HG03097 (cell line): ENCODE results near the gene SUGCT.
"Not testable (repeated sequence)": the region's sequence is repeated elsewhere in the genome, so short reads cannot be mapped to it uniquely, and the experiment has no call there.

Experiments
- ATAC-seq: cut with Tn5 transposase; IDR thresholded peaks from one replicate; pipeline ENCODE4 v1.9.1; 2021; ENCODE audit not compliant: unreplicated experiment, low FRiP score

The SUGCT gene

GRCh38 chr7:40244226-40244625, 109.4 kb downstream of the SUGCT start:
- no peak for ATAC-seq

GRCh38 chr7:40248681-40249080, 113.9 kb downstream of the SUGCT start:
- ATAC-seq, result no peak

DNA sequence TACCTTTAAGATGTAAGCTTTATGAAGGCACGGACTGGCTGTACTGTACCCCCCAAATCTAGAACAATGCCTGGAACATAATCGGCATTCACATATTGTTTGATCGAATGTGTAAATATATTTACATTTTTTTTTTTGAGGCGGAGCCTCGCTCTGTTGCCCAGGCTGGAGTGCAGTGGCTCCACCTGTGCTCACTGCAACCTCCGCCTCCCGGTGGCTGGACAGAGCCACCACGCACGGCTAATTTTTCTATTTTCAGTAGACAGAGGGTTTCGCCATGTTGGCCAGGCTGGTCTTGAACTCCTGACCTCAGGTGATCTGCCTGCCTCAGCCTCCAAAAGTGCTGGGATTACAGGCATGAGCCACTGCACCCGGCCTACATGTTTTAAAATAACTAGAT, 118.6 kb downstream of the SUGCT start:
- ATAC-seq, result not testable (repeated sequence)

DNA sequence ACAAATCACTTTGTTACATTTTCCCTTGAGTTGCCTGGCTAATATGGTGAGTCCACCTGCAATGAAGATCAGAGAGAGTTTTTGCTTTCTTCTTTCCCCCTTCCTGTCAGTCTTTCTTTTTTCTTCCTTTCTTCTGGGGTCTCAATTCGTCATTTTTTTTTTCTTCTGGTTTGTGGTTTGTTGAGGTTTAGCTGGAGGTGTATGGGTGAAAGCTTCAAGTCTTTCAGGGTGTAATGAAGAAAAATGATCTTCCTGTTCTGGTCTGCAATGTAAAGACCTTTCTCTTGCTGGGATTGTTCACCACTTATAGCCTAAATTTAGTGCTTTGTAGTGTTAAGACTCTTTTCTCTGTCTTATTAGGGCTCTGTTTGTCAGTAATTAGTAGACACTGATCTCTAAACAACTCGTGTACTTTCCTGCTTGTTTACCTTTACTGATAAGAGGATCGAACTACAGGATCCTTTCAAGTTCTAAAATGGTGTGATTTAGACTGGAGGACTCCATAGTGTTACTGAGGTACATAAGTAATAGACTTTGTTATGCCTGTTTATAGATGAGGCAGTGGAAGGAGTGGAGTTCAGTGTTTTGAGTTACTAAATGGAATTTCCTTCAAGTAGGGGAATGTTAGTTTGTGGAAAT, 129.1 kb downstream of the SUGCT start:
- ATAC-seq, result no peak

GRCh38 chr7:40267583-40267982, 132.8 kb downstream of the SUGCT start:
- ATAC-seq, result no peak

- not testable (repeated sequence) for ATAC-seq
These were observed 134.0 kb downstream of the SUGCT start for GRCh38 chr7:40268810-40269209.

DNA sequence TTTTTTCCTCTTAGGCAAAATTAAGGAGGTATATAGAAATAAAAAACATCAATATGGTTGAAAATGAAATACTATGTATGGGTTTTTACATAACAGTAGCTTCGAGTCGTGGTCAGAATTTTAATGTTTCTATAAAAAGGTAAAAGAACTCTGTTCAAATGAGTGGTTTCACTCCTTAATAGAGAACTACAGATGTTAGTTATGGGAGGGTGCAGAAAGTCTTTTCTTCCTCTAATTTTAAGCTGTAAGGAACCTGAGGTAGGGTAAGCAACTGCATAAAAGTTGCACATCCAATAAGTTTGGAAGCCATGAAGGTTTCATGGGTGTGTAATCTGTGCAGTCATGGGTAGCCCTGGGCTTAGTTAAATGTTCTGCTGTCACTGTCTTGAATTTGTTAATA, 141.3 kb downstream of the SUGCT start:
- ATAC-seq, result no peak

- ATAC-seq, result no peak
These were observed 145.2 kb downstream of the SUGCT start for GRCh38 chr7:40279991-40280390.

DNA sequence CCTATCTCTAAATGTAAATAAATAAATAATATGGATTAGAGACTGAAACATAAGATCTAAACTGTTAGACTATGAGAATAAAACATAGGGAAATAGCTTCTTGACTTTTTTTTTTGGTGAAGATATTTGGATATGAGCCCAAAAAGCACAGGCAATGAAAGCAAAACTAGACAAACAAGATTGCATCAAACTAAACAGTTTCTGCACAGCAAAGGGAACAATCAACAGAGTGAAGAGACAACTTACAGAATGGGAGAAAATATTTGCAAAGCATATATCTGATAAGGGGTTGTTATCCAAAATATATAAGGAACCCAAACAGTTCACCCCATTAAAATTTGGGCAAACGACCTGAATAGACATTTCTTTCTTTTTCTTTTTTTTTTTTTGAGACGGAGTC, 148.1 kb downstream of the SUGCT start:
- no peak for ATAC-seq

DNA sequence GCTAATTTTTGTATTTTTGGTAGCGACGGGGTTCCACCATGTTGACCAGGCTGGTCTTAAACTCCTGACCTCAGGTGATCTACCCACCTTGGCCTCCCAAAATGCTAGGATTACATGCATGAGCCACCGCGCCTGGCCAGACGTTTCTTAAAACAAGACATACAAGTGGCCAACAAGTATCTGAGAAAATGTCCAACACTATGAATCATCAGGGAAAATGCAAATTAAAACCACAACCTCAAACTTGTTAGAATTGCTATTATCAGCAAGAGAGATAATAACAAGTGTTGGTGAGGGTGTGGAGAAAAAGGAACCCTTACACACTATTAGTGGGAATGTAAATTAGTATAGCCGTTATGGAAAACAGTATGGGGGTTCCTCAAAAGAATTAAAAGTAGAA, 148.6 kb downstream of the SUGCT start:
- no peak for ATAC-seq

DNA sequence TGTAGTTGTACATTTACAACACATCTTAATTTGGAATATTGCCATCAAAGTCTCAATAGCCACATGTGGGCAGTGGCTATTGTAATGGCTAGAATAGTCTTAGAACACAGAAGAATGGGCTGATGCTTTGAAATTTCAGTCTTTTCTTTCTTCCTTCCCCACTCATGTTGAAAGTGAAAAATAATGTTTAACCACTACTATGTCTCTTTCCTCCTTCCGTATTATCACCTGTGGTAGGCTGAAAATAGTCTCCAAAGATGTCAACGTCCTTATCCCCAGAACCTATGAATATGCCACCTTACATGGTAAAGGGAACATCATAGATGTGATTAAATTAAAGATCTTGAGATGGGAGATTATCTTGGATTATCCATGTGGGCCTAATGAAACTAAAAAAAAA, 154.0 kb downstream of the SUGCT start:
- no peak for ATAC-seq

DNA sequence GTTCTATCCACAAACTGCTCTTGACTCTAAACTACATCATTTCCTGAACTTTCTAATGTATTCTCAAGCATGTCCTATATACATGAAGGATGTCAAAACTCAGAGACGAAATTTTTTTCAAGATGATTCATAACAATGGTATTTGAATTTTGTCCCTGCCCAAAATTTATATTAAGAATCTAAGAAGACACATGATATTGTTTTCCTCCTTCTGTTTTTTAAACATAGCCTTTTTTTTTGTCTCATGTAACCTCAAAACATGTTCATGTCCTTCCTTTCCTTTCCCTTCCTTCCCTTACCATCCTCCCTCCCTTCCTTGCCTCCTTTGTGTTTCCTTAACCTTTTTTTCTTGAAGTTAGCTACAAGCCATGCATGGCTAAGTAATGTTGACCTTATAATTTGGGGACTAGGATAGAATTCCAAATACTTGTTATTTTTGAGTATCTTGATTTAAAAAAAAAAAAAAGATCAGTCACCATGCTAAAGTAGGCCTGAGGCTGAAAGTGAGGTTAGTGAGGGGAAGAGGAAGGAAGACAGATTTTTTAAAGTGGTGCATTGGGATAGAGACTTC, 163.0 kb downstream of the SUGCT start:
- no peak for ATAC-seq

- no peak for ATAC-seq
These were observed 163.6 kb downstream of the SUGCT start for GRCh38 chr7:40298421-40298820.

DNA sequence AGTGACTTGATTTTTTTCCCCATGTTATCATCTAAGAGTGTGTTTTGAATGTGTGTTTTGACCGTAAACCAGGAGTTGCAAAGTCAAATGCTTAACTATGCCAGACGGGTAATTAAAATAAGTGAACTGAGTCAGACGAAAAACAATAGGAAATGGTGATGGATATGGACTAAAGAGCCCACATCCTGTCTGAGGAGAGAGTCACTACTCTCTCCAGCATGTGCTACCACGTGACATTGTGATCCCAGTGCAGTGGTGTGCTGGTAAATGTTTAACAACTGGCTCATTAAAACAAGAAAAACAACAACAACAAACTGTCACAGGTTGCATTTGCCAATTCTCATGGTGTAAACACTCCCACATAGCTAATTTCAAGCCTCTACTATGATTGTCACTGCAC, 164.3 kb downstream of the SUGCT start:
- ATAC-seq, result no peak

- ATAC-seq, result no peak
These were observed 165.4 kb downstream of the SUGCT start for GRCh38 chr7:40300146-40300670.

DNA sequence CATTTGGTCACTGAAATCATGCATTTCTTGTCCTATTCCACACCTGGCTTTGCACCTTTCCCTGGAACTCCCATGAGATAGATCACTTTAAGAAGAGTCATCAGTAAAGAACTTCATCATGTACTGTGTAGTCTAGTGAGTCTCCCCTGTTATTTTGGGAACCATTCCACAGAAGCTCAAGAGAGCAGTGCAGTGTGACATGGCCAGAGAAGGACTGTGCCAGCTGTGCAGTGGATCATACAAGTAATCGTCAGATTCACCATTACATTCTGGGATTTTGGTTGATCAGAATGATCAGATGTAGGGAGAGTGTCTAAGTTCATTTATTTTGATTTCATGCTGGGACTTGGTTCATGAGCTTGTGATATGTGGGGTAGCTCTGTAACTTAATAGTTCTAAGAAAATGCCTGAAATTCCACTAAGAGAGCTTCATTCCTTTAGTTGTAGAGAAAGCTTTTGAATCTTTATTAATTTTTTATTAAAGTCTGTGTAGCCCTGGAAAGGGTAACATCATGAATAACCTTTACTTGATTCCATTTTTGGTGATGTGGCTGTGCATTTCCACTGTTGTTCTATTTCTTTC, 166.8 kb downstream of the SUGCT start:
- ATAC-seq, result no peak

GRCh38 chr7:40303996-40304395, 169.2 kb downstream of the SUGCT start:
- no peak for ATAC-seq

DNA sequence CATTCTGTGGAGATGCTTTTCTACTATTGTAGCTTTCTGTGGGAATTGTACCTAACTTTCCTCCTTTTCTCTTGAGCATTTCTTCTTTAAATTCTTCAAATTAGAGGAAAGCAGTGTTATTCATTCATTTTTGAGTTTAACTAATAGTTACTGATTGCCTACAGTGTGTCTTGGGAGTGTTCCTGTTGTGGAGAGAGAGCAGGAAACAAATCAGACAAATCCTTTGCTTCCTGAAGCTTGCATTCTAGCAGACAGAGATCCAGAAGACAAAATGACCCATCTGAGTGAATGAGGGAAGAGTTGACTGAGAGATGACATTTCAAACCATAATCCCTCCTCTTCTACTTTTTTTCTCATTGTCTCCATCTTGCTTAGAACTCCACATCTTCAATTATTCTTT, 170.4 kb downstream of the SUGCT start:
- no peak for ATAC-seq

GRCh38 chr7:40306025-40306424, 171.2 kb downstream of the SUGCT start:
- ATAC-seq, result no peak

DNA sequence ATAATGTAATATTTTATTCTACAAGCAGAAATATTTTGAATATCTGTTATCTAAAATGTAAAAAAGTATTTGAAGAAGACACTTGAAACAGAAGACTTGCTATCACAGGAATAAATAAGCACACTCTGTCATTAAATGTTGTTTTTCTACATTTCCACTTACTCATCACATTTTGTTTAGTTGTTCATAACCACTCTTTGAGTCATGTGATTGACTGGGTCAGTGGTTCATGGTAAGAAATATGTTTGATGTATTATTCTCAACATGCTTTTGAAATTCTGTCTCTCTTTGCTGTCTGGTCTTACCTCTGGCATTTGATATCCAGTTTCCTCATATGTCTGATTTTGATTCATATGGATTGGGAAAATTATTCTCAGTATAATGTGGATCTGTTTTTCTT, 171.8 kb downstream of the SUGCT start:
- no peak for ATAC-seq

GRCh38 chr7:40310258-40310657, 175.5 kb downstream of the SUGCT start:
- ATAC-seq, result no peak

GRCh38 chr7:40311307-40311706, 176.5 kb downstream of the SUGCT start:
- ATAC-seq, result peak; percentile 97
